ENCODE measurements around the gene RASL12.
A peak's percentile ranks its signal among the peaks of the same experiment; 100 is the strongest.

Gene RASL12

DNA sequence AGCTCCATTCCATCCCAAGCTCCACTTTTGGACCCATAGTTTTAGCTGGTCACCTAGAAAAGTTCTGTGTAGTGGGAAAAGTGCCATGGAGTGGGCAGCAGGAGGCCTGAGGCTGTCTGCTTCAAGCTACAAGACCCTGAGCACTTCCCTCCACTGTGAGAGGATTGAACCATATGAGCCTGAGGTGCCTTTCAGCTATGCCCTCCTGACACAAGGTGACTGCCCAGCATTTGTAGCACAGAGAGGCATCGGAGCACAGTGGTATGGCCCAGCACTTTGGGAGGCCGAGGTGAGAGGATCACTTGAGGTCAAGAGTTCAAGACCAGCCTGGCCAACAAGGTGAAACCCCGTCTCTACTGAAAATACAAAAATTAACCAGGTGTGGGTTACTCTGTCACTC lies 4.8 kb upstream of the RASL12 start:
- no peak for DNase-seq

DNA sequence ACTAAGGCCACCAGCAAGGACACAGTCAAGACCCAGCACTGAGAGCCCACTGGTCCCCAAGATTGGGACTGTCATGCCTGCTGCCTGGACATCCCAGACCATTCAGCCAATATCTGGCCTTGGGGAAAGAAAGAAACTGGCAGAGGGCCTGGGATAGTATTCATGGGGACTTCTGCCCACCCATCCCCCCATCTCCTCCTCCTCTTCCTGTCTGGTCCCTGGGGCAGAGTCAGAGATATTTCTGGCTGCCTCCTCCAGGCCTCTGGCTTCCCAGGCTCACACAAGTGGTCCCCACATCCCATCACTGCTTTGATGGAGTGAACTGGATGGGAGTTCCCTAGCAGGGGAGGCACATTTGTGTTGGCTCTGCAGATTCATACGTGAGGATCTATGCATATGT lies 4.2 kb upstream of the RASL12 start:
- no peak for DNase-seq

DNA sequence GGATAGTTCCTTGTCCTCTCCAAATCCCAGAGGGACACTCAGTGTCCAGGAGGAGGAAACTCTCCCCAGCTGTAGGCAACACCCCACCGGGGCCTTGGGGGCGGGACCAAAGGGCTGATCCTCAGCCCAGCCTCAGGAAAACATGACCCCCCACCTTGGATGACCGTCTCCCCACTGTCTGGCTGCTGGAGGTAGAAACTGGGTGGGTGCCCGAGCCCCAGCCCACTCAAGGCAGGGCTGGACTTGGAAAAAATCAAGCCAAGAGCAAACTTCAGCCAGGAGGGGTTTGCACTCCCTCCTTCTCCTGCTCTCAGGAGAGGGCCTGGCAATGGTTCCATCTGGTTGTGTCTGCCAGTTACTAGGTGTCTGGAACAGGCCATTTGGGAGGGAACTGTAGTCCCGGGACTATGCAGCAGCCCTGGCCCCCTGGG lies 3.6 kb upstream of the RASL12 start:
- DNase-seq, result no peak

DNA sequence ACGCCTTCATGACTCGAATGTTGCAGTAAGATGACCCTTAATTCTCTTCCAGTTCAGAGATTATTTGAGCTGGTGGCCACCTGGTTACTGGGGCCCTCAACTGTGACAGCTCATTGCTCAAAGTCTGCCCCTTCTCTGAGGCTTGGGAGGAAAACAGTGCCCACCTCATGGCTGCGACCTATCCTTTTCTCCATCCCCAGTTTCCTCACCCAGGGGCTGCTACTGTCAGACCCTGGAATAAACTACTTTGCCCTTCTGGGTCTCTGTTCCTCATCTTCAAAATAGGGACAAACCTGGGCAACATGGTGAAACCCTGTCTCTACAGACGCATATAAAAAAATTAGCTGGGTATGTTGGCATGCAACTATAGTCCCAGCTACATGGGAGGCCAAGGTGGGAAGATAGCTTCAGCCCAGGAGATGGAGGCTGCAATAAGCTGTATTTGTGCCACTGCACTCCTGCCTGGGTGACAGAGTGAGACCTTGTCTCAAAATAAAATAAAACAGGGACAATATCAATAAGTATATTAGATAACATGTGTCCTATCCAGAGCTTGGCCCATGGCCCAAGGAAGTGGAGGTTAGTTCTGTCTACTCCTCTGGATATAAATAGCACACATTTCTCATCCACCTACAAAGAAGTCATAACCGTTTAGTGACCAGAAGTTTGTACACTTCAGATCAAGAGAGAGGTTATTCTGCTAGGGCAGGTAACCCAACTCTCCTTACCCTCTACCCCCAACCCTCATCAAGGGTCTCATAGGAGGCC lies 2.2 kb upstream of the RASL12 start:
- no peak for DNase-seq

DNA sequence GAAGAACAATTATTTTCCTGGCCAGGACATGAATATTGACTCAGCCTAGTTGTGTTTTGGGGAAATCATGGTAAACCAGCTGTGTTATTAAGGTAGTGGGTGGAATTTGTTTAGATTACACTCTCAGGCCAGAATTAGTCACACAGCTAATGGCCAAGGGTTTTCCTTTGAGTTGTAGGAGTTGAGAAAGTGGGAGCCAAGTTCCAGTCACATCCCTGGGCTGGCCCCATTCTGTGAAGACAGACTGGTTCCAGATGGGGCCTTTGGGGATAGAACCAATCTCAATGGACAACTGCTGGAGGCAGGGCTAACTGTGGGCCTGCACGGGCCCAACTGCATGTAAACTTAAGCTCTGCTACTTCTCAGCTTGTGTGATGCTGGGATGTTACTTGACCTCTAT lies 1.4 kb upstream of the RASL12 start:
- DNase-seq, result peak in 1 of 2 donors; percentile 42

DNA sequence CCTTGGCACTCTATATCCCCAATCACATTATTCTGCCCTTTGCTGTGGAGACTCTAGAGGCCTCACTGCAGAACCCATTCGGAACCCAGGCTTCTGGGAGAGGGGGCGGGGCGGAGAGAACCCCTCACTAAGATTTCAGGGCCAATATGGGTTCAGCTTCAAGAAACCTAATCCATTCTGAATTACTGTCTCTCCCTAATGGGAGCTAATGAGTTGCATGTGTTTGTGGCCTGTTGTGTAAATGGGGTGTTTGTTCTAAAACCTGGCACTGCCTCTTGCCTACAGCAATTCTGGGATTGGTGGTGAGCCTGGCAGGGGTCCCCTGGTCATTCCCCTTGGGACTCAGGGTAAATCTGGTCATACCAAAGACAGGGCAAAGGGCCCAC lies 605 bp upstream of the RASL12 start:
- no peak for DNase-seq

DNA sequence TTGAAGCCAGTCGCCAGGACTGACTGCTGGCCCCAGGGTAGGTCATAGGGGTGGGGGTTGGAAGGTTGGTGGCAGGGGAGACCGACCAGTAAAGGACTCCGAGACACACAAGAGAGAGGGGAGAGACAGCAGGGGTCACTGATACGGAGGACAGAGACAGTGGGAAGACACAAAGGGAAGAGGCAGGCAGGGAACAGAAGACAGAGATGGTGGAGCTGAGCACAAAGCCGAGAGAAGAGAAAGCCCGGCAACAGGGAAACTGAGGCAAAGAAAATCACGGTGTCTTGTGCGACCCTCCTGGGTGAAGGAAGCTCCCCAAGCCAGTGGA lies 510 bp downstream of the RASL12 start:
- DNase-seq, result no peak

DNA sequence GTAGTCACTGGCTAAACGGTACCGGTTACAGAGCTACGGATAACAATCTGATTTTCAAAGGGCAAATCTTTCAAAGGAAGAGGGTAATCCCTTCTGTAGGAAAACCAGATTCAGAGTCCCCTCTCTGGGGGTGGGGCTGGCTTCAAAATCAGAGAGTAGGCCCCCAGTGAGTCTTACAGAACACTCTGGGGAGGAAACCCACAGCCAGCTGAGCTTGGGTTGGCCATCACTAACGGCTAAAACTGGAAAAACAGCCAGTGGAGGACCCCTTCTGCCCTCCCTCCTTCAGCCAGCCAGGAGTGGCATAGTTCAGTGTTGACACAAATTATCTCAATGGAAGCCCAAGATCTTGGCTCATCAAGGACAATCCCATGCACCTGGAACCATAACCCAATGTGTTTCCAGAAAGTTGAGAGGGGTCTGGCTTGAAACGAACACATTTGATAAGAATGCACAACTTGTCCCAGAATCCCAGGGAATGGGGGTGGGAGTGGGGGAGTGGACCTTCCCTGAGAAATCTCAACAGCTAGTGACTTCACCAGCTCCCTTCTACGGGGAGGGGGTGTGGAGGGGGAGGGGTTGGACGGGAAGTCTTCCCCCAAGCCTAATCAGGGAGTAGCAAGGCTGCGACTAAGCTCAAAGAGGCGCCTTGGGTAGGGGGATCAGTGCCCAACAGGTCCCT lies 1.0 kb downstream of the RASL12 start:
- DNase-seq, result no peak

DNA sequence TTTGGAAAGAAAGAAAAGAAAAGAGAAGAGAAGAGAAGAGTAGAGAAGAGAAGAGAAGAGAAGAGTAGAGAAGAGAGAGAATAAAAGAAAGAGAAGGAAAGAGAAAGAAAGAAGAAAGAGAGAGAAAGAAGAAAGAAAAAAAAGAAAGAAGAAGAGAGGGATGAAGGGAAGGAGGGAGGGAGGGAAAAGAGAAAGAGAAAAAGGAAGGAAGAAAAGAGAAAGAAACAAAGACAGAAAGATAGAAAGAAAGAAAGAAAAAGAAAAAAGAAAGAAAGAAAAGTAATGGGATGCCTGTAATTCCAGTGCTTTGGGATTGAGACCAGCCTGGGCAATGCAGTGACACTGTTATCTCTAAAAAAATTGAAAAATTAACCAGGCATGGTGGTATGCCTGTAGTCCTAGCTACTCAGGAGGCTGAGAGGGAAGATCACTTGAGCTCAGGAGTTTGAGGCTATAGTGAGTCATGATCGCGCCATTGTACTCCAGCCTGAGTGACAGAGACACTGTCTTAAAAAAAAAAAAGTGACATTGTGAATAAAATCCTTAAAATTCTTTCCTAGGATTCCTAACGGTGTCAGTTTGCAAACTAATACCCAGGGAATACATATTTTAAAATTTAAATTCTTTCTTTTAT lies 1.7 kb downstream of the RASL12 start:
- DNase-seq, result no peak

DNA sequence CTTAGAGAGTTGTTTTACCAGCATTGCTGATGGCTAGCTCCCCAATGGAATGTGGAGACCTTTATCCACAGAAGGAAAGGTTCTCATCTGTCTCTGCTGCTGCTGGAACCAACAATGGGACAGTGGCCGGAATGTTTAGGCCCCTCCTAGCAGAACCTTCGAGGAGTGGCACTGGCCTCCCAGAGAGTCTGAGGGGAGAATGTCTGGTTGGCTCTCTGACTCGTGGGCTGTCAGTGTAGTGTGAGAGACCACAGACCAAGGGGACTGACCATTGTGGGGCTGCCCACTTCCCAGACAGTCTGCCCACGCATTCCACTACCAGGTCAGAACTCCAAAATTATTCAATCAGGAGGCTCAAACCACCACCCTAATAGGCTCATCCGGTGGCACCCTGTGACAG lies 5.1 kb downstream of the RASL12 start:
- DNase-seq, result no peak

DNA sequence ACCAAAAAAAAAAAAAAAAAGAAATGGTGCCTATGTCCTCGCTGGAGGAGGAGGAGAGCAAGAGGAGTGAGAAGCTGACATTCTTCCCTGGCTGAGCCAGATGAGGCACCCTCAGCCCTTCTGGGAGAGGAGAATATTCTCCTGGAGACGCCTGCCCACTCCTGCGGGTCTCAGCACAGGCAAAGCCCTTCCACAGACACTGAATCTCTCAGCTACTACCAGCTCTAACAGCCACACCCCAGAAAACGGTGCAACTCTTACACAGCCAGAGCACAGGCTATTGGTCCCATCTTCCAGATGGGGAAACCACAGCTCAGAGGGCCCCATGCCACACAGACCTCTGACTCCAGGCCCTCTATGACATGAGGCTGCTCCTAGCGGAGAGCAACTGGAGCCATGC lies 5.7 kb downstream of the RASL12 start:
- no peak for DNase-seq

DNA sequence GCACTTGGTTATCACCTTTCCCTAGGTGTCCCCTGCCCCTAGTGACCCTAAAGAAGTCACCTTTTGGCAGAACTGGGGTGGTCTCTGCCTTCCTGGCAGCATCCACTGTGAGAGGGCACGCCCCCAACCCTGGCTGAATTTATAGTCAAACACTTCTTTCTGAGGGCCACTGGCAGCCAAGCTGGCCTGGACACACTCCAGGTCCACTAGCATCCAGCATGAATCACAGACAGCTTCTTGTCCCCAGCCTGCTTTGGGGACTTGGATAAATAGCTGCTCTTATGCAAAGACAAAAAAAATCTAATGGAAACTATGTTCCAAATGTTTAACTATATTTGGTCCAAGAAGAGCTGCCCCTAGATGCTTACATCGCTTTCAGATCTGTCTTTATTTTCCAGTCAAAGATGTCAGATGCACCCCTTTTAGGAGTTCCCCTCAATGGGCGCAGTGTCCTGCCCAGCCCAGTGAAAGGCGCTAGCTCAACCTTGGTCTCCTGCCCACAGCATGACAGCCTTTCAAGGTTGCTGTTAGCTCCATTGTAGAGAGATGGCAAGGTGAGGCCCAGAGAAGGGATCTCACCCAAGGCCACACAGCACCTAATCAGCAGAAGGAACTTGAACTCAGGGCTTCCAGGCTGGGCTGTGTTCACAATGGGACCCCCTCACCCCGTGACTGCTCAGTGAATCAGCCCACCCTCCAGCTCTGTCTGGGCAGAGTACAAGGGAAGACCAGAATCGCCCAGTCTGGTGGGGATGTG lies 7.0 kb downstream of the RASL12 start:
- DNase-seq, result no peak

DNA sequence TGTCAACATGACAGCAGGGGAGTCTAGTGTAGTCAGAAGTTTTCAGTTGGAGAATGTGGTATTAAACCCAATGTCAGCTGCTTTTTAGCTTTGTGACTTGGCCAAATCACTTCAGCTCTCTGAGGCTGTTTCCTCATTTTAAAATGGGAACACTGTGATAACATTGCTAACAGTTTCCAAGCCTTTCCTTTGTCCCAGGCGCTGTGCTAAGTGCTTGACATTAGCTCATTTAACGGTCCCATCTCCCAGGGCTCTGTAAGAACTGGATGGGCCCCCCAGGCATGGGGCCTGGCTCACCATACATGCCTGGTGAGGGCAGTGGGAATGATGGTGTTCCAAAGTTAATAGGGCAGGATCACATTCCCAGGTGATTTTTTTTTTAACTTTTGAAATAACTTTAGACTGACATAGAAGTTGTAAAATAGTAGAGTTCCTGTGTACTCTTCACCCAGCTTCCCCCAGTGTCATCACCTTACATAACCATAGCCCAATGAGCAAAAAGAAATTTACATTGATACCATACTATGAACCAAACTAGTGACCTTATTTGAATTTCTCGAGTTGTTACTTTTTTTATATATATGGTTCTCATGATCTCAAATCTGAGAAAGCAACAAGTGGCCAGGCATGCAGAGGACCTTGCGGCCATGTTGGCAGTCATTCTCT lies 7.7 kb downstream of the RASL12 start:
- no peak for DNase-seq

DNA sequence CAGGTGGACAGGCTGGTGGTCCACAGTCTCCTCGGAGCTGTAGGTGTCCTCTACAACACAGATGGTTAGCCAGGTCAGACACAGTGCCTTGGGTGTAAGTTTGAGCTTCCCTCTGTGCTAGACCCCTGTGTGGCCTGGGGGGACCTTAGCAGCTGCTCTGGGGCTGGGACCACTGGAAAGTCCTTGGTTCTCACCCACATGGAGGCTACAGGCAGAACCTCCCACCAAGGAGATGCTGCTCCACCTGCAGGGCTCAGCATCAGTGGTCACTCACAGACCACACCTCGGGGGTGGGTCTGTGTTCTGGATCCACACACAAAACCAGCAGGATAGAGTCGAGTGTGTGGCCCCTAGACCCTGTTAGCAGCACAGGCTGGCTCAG lies 8.4 kb downstream of the RASL12 start:
- DNase-seq, result no peak

DNA sequence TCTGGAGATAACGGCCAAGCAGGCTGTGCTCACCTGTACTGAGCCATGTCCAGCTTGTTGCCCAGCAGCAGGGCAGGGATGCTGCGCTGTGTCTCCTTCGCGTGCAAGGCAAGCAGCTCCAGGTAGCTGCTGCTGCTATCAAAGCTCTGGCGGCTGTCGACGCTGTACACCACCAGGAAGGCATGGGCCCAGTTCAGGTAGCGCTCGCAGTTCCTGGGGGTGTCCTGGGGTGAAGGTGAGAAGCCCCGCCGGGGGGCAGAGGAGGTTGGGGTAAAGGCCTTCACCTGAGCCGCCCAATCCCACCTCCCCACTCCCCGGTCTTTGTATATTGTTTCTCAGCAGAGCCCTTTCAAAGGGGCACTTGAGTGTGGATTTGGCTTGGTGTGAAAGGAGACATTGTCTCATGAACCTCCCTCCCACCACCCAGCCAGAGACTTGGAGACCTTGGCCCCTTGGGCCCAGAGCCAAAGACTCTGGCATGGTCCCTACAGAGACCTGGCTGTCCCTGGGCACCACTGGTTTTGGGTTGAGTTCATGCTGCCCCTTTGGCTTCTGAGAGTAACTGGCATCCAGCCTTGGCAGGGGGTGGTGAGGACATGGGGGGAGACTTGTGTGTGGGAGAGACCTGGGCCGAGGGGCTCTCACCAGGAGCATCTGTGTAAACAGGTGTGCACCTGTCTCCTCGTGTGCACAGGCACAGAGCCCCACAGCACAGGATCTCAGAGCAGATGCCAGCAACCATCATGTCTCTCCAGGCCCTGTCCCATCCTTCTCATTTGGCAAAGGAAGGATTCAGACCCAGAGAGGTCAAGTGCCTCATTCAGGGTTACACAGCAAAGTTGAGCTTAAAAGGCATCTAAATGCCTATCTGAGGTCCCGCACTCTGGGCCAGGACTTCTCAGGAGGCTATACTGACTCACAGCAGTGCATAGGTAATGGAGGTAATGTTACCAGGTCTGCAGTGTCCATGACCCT lies 9.1 kb downstream of the RASL12 start:
- DNase-seq, result no peak

DNA sequence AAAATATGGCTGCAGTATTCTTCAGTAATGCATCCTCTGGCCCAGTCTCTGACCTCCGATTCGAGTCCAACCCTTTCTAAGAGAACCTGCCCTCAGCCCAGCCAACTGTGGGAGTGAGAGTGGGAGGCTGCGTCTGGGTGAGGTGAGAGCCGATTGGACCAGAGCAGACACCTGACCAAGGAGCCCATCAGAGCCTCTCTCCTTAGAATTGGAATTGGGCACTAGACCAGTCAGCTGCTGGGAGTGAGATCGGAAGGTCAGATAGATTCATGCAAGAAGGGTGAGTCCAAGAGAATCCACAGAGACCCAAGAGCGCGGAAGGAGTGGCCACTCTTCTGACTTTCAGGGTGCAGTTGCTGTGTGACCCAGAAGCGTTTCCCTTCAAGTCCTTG lies 10.2 kb downstream of the RASL12 start:
- no peak for DNase-seq

DNA sequence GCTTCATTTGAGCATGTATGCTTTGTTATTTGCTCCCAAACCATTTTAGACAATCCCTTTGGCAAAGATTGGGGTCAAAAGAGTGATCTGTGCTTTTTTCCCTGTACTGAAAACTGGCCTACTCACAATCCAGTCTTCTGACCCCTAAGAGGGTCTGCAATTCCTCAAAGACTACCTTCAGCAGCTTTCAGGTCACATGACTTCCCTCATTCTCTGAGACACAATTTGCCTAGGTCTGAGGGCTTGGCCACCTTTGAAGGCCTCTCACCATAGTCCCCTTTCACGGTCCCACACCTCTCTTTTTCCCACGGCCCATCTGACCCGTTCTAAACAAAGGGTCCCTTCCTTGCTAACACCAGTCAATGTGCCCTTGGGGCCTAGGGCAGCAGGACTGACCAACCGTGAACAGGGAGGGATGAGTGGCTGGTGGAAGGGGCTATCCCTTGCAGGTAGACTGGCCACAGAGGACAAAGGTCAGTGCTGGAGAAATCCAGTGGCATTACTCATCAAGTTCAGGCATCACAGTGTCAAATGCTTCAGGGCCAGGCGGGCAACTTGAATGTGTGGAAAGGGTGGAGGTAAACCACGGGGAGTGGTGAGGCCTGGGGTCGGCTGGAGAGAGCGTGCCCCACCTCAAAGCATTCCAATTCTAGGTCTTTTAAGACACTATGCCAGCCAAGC lies 10.8 kb downstream of the RASL12 start:
- no peak for DNase-seq

DNA sequence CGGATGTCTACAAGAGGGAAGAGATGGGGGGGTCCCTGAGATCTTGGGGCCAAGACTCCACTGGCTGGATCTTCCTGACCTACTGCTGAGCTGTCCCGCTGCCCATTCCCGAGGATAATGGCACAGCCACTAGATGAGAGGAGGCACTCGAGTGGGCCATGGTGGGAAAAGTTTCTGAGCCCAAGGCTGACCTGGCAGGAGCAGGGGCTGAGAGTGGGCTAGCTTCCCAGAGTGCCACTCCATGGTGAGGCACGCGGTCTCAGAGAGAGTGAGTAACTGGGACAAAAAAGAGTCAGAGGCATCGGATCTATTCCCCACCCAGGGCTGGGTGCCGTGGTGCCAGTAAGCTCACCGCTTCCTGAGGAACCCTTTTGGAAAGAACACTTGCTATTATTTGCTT lies 11.7 kb downstream of the RASL12 start:
- DNase-seq, result no peak

DNA sequence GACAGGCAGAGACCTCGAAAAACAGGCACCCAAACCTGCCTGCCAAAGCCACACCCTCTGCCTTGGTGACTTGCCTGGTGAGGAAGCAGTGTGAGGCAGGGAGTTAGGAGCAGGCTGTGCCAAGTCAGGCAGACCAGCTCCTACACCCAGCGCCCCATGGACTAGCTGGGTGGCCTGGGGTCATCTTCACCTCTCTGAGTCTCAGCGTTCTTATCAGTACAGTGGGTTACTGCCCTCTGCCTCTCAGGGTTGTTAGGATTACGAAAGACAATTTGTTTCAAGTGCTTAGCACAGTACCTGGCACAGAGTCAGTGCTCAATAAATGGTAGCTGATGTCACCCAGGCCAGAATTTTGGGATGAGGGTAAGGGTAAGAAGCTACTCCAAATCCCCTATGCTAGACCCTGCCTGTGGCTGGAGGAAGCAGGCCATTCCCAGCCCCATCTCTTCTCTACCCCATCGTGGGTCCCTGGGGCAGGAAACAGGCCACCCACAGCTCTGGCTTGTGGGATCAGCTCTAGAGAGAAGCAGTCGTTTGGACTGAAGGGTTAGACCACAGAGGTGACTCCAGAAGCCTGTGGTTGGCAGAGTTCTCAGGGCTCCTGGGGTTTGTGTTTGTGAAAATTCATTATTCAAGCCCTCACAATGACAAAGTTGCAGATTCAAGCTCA lies 12.5 kb downstream of the RASL12 start:
- DNase-seq, result no peak

DNA sequence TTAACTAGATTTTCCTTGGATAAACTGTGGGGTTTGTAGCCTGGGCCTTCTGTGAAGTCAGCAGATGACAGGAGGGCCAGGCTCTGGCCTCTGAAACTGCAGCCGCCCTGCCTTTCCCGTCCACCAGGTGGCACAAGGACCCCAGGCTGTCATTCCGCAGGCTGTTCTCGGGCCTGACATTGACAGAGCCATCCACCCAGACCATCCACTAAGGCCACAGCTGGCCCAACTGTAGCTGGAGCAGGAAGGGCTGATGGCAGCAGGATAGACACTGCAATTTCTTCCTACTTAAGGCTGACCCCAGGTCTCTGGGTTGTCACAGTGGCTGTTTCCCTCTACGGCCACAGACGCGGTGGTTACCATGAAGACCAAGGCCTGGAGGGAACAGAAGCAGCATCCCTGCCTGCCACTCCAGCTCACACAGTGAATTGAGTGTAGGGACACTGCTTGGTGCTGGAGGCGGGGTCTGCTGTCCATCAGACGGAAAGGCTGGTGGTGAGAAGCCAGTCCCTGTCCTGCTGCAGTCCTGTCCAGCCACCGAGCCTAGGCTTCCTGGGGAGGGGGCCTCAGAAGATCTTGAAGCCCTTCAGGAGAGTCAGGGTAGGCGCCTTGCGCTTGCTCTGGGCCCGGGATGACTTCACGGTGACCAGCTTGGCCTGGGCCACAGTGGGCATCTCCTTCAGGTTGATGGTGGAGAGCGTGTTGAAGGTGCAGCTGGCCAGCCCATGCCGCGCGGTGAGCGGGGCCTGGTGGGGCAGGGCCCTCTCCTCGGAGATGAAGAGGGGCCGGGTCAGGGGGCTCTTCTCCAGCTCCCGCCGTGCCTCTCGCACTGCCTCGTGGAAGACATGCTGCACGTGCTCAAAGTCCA lies 13.2 kb downstream of the RASL12 start:
- DNase-seq, result peak; percentile 40 to 82
